Islet precursor cell (in vitro differentiated cells): Measurements from ENCODE around the gene BATF.

Experiments used
- DNase-seq: peaks from one replicate; pipeline ENCODE4 v3.0.0-alpha.2; 2018

BATF gene

DNA sequence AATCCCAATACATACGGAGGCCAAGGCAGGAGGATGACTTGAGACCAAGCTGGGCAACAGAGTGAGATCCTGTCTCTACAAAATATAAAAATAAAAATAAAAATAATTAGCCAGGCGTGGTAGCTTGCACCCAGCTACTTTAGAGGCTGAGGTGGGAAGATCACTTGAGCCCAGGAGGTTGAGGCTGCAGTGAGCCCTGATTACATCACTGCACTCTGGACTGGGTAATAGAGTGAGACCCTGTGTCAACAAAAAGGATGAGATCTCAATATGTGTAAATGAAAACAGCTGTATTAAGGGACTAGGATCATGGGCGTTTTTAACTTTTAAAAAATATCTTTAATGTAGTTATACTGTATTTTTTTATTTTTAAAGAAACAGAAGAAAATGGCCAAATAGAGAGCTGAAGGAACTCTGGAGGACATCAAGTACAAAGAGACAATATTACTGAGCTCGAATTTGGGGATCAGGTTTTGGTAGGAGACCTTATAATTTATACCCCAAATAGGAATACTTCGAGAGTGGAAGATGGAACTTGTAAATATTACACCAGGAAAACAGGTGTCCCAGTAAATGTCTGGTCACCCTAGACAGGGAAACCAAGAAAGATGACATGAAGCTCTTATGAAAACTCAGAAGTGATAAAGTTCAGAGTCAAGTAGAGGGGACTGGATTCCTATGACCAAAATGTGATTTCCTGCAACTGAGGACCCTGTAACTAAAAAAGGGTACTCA lies 13.1 kb downstream of the BATF start:
- no peak for DNase-seq

GRCh38 chr14:75537071-75537470 lies 14.8 kb downstream of the BATF start:
- no peak for DNase-seq

DNA sequence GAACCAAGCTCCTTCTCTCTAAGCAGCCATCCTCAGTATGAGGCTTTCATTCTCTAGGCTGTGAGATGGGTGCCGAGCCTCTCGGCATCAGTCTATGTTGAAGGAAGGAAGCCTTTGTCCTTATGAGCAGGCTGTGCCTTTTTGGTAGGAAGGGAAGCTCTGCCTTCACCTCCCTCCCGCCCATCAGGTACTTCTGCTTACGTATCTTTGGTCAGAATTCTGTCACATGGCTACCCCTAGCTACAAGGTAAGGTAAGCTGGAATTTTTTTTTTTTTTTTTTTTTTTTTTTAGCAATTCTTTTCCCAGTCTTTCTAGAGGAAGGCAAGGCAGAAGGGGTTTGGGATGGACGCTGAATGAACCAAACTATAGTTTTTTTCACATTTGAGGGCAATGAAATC lies 16.9 kb downstream of the BATF start:
- peak; percentile 40 for DNase-seq

DNA sequence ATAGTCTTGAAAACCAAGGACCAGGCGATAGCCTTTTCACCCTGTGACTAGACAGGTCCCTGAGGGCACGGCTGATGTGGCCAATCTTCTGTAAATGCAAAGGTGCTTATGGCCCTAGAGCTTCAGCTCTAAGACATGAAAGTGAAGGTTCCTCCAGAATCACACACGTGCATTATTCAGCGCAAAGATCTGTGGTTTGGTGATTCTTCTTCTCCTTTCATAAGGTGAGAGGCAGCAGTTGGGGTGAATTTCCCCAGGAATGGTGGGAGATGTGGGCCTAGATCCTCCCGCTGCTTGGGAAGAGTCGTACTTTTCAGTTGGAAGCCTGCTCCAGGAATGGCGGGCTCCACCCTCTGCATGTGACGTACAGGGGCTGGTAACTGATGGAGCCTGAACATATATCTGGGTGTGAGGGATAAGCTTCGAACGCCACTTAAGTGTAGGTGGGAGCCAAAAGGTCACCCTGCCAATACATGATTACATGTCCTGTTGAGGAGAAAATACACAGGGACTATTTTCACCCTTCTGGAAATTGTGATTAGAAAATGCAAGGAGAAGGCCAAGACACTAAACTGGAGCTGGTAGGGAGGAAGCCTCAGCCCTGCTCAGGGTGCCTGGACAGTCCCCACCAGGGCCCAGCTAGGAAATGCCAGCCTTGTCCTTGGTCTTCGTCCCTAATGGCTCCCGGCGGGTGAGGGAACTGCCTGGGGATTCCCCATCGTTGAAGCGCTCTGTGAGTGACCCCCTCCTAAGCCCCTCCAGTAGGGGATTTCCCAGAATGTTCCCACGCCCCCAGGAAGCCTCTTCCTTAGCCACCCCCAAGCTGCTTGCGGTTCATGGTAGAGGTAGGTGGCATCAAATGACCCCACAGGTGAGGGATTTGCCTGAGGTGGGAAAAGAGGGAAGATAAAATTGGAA lies 17.6 kb downstream of the BATF start:
- DNase-seq, result peak; percentile 47

DNA sequence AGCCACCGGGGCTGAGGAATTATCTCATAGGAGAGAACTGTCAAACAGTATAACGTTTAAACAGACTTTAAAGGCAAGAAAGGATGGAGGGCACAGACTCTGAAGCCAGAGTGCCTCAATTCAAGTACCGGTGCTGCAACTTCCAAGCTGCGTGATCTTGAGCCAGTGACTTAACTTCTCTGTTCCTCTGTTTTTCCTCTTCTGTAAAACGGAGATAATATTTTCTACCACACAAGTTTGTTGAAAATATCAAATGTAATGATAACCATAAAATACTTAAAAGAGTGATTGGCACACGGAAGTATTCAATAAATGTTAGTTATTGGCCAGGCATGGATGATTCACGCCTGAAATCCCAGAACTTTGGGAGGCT lies 18.2 kb downstream of the BATF start:
- DNase-seq, result no peak

DNA sequence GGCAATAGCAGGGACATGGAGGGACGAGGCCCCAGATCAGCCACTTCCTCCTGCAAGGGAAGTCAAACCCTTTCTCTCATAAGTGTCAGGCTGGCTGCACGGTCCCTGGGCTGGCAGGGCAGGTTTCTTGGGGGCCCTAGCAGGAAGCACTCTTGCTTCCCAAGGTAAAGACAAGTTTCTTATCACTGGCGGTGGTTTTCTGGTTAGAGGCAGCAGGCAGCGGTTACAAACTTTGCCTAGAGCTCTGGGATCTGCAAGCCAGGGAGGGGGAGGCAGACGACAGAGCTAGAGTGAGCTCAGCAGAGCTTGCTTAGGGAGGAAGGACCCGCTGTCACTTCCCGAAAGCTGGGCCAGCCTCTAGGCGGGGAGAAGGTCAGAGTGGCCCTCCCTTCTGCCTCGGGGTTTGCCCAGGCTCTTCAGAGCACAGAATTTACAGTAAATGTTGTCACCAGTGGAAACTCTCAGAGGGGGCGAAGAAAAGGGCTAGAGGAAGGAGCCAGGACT lies 20.4 kb downstream of the BATF start:
- peak; percentile 65 for DNase-seq

- DNase-seq, result peak; percentile 21
These were observed 21.0 kb downstream of the BATF start for GRCh38 chr14:75543253-75543652.

GRCh38 chr14:75543786-75544185 lies 21.5 kb downstream of the BATF start:
- DNase-seq, result no peak

- DNase-seq, result no peak
These were observed 23.6 kb downstream of the BATF start for GRCh38 chr14:75545907-75546306.

DNA sequence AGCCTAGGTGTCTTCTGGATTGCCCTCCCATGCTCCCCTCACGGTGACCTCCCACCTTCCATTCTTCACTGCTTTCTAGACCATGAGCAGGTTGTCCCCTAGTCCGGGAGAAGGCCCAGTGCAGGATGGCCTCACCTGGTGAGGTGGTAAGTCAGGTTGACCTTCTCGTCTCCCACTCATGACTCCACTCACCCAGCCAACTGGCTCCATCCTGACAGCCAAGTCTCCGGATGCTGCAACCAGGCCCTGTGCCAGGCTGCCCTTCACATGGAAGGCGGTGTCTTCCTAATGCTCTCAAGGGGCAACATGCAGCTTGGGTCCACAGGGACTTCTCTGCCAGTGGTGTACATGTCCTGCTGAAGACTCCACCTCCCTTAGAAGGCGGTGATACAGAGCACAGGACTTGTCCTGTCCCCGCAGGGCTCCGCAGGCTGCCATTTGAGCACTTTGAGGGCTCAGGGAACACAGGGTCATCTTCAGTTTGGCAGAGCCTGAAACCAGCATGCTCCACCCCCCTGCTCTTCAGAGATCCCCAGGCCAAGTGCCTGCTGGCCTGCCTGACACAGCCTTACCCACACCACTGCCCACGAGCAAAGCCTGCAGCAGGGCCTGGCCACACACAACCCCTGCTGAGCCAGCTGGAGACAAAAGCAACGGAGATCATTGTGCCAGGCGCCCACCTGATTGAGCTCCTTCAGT lies 25.4 kb downstream of the BATF start:
- no peak for DNase-seq

GRCh38 chr14:75548544-75548943 lies 26.3 kb downstream of the BATF start:
- DNase-seq, result no peak

DNA sequence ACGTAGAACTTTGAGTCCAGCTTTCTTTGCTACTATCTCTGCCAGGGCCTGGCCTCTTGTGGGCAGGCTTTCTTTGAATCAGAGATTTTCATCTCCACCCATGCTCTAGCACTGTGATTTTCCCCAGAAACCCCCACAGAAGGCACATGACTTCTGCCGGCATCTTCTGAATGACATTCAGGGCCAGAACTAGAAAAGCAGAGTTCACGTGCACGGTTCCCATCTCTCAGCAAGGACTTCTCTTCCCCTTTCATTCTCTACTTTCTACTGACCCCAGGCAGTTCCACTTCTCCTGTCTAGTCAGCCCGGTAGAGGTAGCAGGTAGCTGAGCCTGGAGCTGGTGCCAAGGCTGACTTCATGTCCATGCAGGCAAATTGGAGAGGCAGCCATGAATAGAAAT lies 26.9 kb downstream of the BATF start:
- no peak for DNase-seq

GRCh38 chr14:75551021-75551420 lies 28.8 kb downstream of the BATF start:
- DNase-seq, result peak; percentile 37

DNA sequence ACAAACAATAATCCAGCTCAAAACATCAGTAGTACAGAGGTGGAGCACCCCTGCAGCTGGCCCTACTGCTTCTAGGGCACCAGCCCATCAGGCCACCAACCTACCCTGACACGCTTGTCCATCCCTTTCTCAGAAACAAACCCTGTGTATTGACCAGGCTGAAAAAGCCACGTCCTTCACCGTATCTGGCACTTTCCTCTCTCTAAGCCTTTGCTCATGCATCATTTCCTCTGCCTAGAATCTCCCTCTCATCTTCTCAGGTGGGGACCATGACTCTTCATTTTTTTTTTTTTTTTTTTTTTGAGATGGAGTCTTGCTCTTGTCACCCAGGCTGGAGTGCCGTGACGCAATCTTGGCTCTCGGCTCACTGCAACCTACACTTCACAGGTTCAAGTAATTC lies 30.9 kb downstream of the BATF start:
- DNase-seq, result peak; percentile 5

DNA sequence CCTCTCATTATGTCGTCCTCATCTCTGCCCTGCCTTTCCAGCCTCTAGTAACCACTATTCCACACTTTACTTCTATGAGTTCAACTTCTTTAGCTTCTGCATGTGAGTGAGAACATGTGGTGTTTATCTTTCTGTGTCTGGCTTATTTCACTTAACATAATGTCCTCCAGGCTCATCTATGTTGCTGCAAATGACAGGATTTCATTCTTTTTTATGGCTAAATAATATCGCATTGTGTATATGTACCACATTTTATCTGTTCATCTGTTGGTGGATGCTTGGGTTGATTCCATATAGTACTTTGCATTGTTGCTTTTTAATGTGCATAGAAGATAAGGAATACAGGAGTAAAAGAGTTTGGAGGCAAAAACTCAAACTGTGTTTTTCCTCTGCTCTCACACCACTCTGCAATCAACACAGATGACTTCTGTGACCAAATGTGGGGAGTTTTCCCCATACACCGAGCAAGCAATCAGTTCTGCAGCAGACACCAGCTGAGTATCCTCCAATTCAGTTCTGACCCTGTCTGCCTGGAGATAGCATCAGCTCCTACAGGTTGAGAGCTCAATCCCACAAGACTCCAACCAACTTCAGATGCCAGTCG lies 31.6 kb downstream of the BATF start:
- DNase-seq, result peak; percentile 5

DNA sequence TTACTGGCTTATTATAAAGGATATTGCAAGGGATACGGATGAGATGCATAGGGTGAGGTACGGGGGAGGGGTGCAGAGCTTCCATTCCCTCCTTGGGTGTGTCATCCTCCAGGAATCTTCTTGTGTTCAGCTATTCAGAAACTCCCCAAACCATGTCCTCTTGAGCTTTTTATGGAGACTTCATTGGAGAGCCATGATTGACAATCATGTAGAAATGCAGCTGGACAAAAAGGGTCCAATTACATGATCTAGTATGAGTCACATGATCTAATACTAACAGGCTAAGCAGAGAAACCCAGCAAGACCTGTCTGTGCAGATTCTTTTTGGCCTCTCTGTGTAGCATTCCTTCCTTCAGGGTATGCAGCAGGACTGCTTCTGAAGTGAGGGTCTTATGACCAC lies 32.2 kb downstream of the BATF start:
- DNase-seq, result peak; percentile 81

DNA sequence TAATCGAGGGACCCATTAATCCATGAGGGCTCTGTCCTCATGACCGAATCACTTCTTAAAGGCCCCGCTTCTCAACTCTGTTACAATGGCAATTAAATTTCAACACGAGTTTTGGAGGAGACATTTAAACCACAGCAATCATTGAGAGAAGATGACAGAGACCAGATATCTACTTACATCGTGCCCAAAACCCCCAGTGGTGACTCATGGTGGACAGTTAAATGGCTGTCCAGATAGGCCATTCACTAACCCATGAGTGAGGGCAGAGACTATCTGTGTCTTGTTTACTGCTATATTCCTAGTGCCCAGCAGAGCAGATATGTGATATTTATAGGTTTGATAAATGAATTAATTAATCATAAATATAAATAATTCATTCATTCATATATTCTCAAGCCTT lies 36.2 kb downstream of the BATF start:
- no peak for DNase-seq

GRCh38 chr14:75559045-75559444 lies 36.8 kb downstream of the BATF start:
- DNase-seq, result no peak

DNA sequence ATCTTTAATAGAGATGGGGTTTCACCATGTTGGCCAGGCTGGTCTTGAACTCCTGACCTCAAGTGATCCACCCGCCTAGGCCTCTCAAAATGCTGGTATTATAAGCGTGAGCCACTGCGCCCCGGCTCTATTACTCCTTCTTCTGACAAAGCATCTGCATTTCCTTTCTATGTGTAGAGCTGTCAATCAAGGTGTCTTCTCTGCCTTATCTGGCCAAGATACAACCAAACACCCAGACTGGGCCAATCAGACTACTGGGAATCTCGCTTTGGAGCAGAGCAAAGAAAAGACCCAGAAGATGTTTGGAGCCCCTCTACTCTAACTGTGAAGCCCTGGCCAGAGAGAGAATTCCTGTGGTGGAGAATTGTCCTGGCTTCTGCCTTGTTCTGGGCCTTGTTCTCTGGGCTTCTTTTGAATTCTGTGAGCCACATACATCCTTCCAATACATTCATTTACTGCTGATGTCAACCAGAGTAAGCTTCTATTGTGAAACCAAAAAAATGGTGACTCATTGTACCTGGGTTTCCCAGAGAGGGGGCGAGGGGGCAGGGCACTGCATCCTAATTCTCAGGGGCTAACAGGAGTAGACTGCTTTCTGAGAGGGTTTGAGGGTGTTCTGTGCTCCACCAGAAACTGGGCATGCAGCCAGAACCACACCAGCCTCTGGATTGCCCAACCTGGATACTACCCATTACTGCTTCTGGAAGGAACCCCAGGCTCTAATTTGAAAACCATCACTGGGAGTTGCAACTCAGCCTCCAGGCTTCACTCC lies 37.4 kb downstream of the BATF start:
- DNase-seq, result no peak

- DNase-seq, result peak; percentile 87
These were observed 38.8 kb downstream of the BATF start for GRCh38 chr14:75561013-75561432.

DNA sequence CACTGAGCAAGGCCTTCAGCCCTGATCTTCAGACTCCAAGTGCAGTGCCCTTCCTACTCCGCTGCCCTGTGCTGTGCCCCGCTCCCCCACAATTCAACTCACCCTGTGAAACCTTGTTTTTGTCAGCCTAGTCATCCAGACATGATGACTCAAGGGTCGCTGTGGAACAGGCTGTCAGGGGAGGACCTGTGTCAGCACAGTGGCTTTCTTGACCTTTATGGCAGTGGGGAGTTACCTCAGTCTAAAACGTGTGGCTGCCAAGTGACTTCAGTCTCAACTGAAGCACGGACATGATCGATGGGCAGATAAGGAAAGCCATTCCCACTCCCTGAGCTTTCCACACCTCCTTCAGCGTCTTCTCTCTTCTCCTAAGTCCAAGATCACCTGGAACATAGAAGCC lies 39.8 kb downstream of the BATF start:
- peak; percentile 70 for DNase-seq

DNA sequence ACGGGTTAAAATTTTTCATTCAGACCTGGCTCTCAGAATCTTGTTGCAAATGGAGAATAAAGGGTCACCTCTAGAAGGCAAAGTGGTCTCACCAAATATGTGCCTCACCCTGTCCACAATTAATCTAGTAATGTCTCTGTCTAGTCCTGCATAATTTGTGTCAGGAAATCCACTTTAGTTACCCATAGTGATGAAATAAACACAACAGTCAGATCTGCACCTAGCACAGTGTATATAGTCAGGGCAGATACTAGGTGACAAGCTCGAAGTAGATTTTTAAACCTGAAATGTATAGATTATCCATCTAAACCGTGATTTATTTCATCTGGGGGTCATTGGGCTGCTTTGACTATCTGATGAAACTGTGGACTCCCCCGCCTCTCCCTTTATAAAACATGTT lies 40.2 kb downstream of the BATF start:
- no peak for DNase-seq
